Activated naive CD8-positive, alpha-beta T cell treated with anti-CD3 and anti-CD28 coated beads, Interleukin-2, amount 50 U/mL, for 24 hours (primary cell): ENCODE measurements around the gene TMEM212.

Source experiments
- ATAC-seq: fragments of 150-1000 bp; cut with Tn5 transposase; one replicate; pipeline ENCODE4 v1.10.0; 2021
- DNase-seq: peaks from one replicate; pipeline ENCODE4 v3.0.0; 2021
- H3K27ac Mint-ChIP-seq: one replicate; pipeline ENCODE4 v1.8.0; 2021; ENCODE audit warnings: mild to moderate bottlenecking, mixed read lengths
- H3K27me3 Mint-ChIP-seq: one replicate; pipeline ENCODE4 v1.8.0; 2021; ENCODE audit warnings: mixed read lengths
- H3K36me3 Mint-ChIP-seq: one replicate; pipeline ENCODE4 v1.8.0; 2021; ENCODE audit warnings: low read depth, mixed read lengths
- H3K4me1 Mint-ChIP-seq: one replicate; pipeline ENCODE4 v1.8.0; 2021; ENCODE audit warnings: mixed read lengths
- H3K4me3 Mint-ChIP-seq: one replicate; pipeline ENCODE4 v1.8.0; 2021; ENCODE audit warnings: mild to moderate bottlenecking, moderate library complexity, mixed read lengths
- H3K9me3 Mint-ChIP-seq: one replicate; pipeline ENCODE4 v1.8.0; 2021; ENCODE audit warnings: mixed read lengths

Gene TMEM212

GRCh38 chr3:171836855-171837254 is 6.3 kb upstream of the TMEM212 start:
- H3K36me3 Mint-ChIP-seq, result no peaks in the 10 kb centered on the region
- no peak overlapping the region for H3K27ac Mint-ChIP-seq
- ATAC-seq, result no peak
- no peaks in the 10 kb centered on the region for H3K9me3 Mint-ChIP-seq
- DNase-seq, result no peak
- peaks cover 13% of the 10 kb centered on the region for H3K27me3 Mint-ChIP-seq
- H3K4me1 Mint-ChIP-seq, result no peaks in the 10 kb centered on the region
- no peak overlapping the region for H3K4me3 Mint-ChIP-seq

GRCh38 chr3:171837698-171838097 is 5.5 kb upstream of the TMEM212 start:
- Mint-ChIP-seq H3K4me3 (no peak overlapping the region), H3K27me3 (peaks cover 13% of the 10 kb centered on the region), H3K4me1 (no peaks in the 10 kb centered on the region), H3K27ac (no peak overlapping the region), H3K9me3 (no peaks in the 10 kb centered on the region), H3K36me3 (no peaks in the 10 kb centered on the region)
- ATAC-seq, result no peak
- DNase-seq, result no peak

- Mint-ChIP-seq H3K4me3 (no peak overlapping the region), H3K4me1 (no peaks in the 10 kb centered on the region), H3K36me3 (no peaks in the 10 kb centered on the region), H3K27me3 (peaks cover 13% of the 10 kb centered on the region), H3K9me3 (no peaks in the 10 kb centered on the region), H3K27ac (no peak overlapping the region)
- ATAC-seq (no peak), DNase-seq (no peak)
Observed at GRCh38 chr3:171838218-171838720, 4.9 kb upstream of the TMEM212 start.

GRCh38 chr3:171839270-171839669 is 3.9 kb upstream of the TMEM212 start:
- Mint-ChIP-seq H3K36me3 (no peaks in the 10 kb centered on the region), H3K4me1 (no peaks in the 10 kb centered on the region), H3K27ac (no peak overlapping the region), H3K9me3 (no peaks in the 10 kb centered on the region), H3K4me3 (no peak overlapping the region), H3K27me3 (peaks cover 13% of the 10 kb centered on the region)
- DNase-seq (no peak), ATAC-seq (no peak)

GRCh38 chr3:171840445-171840810 is 2.7 kb upstream of the TMEM212 start:
- no peak for ATAC-seq
- Mint-ChIP-seq H3K36me3 (no peaks in the 10 kb centered on the region), H3K9me3 (no peaks in the 10 kb centered on the region), H3K27ac (no peak overlapping the region), H3K4me1 (peaks cover 2% of the 10 kb centered on the region), H3K4me3 (no peak overlapping the region), H3K27me3 (peaks cover 13% of the 10 kb centered on the region)
- DNase-seq, result no peak

- H3K27me3 Mint-ChIP-seq, result peaks cover 10% of the 10 kb centered on the region
- H3K9me3 Mint-ChIP-seq, result peaks cover 2% of the 10 kb centered on the region
- peaks cover 8% of the 10 kb centered on the region for H3K4me1 Mint-ChIP-seq
- H3K4me3 Mint-ChIP-seq, result no peak overlapping the region
- H3K27ac Mint-ChIP-seq, result no peak overlapping the region
- ATAC-seq, result no peak
- H3K36me3 Mint-ChIP-seq, result peaks cover 2% of the 10 kb centered on the region
- DNase-seq, result no peak
Observed at GRCh38 chr3:171840811-171841619, 2.1 kb upstream of the TMEM212 start.

- DNase-seq (no peak), ATAC-seq (no peak)
- Mint-ChIP-seq H3K36me3 (peaks cover 3% of the 10 kb centered on the region), H3K27me3 (peaks cover 8% of the 10 kb centered on the region), H3K9me3 (peaks cover 5% of the 10 kb centered on the region), H3K4me3 (no peak overlapping the region), H3K27ac (no peak overlapping the region), H3K4me1 (peaks cover 14% of the 10 kb centered on the region)
Observed at GRCh38 chr3:171841620-171842000, 1.5 kb upstream of the TMEM212 start.

- Mint-ChIP-seq H3K27me3 (peaks cover 5% of the 10 kb centered on the region), H3K4me1 (peaks cover 35% of the 10 kb centered on the region), H3K36me3 (peaks cover 3% of the 10 kb centered on the region), H3K27ac (no peak overlapping the region), H3K4me3 (no peak overlapping the region), H3K9me3 (peaks cover 5% of the 10 kb centered on the region)
- ATAC-seq (no peak), DNase-seq (no peak)
Observed at GRCh38 chr3:171844873-171845272, 1.7 kb downstream of the TMEM212 start.

- Mint-ChIP-seq H3K36me3 (peaks cover 3% of the 10 kb centered on the region), H3K27ac (peak overlapping the region; percentile 94), H3K4me3 (no peak overlapping the region), H3K27me3 (peaks cover 7% of the 10 kb centered on the region), H3K4me1 (peaks cover 36% of the 10 kb centered on the region), H3K9me3 (peaks cover 5% of the 10 kb centered on the region)
- ATAC-seq (no peak), DNase-seq (no peak)
Observed at GRCh38 chr3:171845481-171846284, 2.5 kb downstream of the TMEM212 start.

- Mint-ChIP-seq H3K4me3 (peak overlapping the region; percentile 53), H3K4me1 (peaks cover 45% of the 10 kb centered on the region), H3K27ac (peak overlapping the region; percentile 94), H3K36me3 (peaks cover 3% of the 10 kb centered on the region), H3K27me3 (peaks cover 13% of the 10 kb centered on the region), H3K9me3 (peaks cover 5% of the 10 kb centered on the region)
- DNase-seq (no peak), ATAC-seq (peak; percentile 91)
Observed at GRCh38 chr3:171846597-171846996, 3.4 kb downstream of the TMEM212 start.

- Mint-ChIP-seq H3K4me3 (peak overlapping the region; percentile 53), H3K36me3 (peaks cover 3% of the 10 kb centered on the region), H3K27ac (peak overlapping the region; percentile 94), H3K4me1 (peaks cover 48% of the 10 kb centered on the region), H3K9me3 (peaks cover 5% of the 10 kb centered on the region), H3K27me3 (peaks cover 13% of the 10 kb centered on the region)
- ATAC-seq (no peak), DNase-seq (no peak)
Observed at GRCh38 chr3:171847133-171847532, 4.0 kb downstream of the TMEM212 start.

GRCh38 chr3:171847595-171848259 is 4.6 kb downstream of the TMEM212 start:
- Mint-ChIP-seq H3K4me1 (peaks cover 48% of the 10 kb centered on the region), H3K36me3 (peaks cover 3% of the 10 kb centered on the region), H3K9me3 (peaks cover 5% of the 10 kb centered on the region)

GRCh38 chr3:171849617-171850319 is 6.6 kb downstream of the TMEM212 start:
- no peak for DNase-seq
- Mint-ChIP-seq H3K27me3 (peaks cover 13% of the 10 kb centered on the region), H3K4me1 (peaks cover 48% of the 10 kb centered on the region), H3K4me3 (no peak overlapping the region), H3K36me3 (peaks cover 14% of the 10 kb centered on the region), H3K27ac (no peak overlapping the region), H3K9me3 (peaks cover 22% of the 10 kb centered on the region)
- ATAC-seq, result no peak

More at GRCh38 chr3:171847595-171848259, 4.6 kb downstream of the TMEM212 start:
- H3K4me3 Mint-ChIP-seq, result peak overlapping the region; percentile 53
- peak overlapping the region; percentile 94 for H3K27ac Mint-ChIP-seq
- peak; percentile 12 for DNase-seq
- peaks cover 13% of the 10 kb centered on the region for H3K27me3 Mint-ChIP-seq
- ATAC-seq, result peak; percentile 65
